CD4-positive, alpha-beta T cell treated with Interleukin-15 for 4 hours (primary cell): ENCODE data around the gene SNTG2.
"Not testable (repeated sequence)": the region's sequence is repeated elsewhere in the genome, so short reads cannot be mapped to it uniquely, and the experiment has no call there.

Experiments used
- DNase-seq: peaks from one replicate; pipeline ENCODE4 v3.0.0-alpha.2; 2020; ENCODE audit warnings: low spot score

SNTG2 gene

DNA sequence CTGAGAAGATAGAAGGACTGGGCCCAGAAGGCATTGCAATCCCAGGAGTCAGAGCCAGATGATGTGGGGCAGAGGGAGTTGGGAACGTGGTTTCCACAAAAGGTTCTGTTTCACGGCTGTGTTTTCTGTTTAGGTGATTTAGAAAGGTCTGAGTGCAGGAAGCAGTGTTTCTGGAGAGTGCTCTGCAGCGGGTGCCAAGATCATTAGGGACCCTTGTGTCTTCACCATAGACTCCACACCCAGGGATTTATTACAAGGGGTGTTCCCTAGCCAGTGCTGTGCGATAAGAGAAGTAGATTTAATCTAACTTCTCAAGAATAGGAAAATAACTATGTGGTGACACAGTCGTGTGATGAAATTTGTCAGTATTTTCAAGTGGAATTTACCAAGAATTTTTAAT, 241.5 kb downstream of the SNTG2 start:
- no peak for DNase-seq

DNA sequence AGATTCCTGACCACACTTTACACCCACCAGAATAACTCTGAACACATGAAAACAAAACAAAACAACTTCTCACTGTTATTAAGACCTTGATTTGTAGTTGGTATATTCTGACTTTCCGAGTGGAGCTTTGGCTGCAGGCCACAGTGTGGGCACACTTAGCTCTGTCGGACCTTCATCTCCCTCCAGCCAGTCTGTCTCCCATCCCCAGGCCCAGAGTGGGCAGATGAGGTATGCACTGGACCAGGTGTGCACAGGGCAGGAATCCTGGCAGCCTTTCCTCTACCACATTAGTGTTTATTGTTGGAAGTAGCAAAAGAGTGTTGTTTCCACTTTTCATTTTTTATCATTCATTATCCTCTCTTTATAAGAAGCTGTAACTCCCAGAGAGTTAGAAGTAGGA, 243.2 kb downstream of the SNTG2 start:
- no peak for DNase-seq

DNA sequence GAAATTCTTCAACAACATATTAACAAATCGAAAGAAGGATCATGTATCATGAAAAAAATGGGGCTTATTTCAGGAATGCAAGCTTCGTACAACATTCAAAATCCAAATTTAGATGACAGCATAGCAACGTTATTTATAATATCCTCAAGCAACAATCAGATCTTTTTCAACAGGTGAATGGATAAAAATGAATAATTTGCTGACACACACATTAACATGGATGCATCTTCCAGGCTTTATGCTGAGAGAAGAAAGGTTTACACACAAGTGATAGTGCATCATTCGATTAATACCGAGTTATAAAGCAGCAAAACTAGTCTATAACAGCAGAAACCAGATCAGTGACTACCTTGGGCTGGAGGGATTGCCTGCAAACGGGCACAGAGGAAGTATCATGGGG, 253.1 kb downstream of the SNTG2 start:
- DNase-seq: no peak

DNA sequence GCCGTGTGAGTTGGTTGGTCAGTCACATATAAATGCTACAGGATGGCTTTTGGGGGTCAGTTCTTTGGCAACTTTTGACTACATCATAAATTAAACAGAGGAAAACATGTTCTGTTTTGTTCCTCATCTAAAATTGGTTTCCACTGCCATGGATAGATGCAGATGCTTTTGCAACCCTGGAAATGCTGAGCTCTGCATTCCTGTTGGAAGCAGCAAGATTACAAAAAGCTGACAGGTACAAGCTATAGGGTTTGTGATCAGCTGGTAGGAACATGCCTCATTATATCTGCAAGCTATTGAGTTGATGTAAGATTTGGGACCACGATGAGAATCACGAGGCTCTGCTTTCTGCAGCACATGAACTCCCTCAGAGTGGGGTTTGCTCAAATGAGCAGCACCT, 255.2 kb downstream of the SNTG2 start:
- DNase-seq: no peak

DNA sequence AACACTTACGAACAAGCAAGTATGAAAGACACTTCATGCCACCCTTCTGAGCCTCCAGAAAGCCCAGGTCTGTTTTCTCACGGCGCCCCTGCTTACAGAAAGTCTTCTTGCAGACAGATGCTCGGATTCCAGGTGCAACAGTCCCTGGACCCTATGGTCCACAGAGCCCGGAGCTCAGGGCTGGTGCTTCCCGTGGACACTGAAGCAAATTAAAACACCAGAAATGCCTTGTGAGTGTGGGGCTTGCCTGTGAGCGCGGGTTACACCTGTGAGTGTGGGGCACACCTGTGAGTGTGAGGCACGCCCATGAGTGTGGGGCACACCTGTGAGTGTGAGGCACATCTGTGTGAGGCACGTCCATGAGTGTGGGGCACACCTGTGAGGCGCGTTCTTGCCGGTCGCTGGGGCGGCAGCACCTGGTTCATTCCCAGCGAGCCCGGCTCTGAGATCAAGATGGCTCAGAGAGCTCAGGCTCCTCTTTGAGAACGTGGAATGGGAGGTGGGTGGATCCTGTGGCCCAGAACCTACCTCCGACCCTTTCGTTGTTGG, 257.4 kb downstream of the SNTG2 start:
- no peak for DNase-seq

DNA sequence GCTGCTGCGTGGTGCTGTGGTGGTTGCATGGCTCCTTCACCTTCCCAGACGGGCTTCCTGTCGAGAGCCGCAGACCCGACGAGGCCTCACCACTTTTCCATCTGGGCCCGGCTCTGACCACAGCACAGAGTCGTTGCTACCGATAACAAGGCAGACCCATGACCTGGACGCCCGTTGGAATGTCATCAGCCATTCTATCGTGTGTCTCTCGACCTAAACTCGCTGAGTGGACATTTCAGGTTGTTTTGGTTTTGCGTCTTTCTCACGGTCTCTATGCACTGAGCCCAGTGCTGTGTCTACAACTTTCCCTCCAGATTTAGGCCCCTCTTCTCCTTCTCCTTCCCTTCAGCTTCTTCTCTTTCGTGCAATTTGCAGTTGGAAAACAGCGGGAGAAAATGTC, 257.9 kb downstream of the SNTG2 start:
- DNase-seq: no peak

DNA sequence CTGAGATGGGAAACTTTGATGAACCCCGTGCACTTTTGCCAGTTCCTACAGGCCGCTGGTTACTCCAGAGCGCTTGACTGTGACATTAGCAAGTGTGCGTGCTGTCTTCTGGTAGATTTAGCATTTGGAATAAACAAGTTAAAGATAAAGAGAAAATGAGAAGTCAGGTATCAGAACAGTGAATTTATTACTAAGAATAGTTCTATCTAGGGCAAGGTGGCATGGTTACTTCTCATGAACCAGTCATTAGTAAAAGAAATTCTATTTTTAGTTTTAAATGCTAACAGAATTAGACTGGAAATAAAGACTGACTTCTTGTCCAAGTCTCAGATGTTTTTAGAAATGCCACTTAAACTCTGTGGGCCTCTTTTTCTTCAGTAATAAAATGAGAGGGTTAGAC, 258.6 kb downstream of the SNTG2 start:
- DNase-seq: no peak

DNA sequence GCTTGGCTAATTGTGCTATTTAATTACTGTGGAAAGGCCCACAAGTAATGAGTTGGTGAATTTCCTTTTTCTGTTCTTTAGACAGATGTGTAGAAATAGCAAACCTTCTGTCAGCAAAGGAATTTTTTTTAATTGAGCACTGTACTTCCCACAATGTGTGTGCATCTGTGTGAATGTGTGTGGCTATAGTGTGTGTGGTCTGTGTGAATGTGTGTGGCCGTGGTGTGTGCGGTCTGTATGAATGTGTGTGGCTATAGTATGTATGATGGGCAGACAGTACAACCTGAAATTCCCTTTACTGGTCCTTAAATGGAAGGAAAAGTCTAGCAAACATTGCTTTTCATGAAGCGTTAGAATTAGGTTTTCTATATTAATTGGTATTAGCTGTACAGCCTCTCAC, 259.1 kb downstream of the SNTG2 start:
- no peak for DNase-seq

DNA sequence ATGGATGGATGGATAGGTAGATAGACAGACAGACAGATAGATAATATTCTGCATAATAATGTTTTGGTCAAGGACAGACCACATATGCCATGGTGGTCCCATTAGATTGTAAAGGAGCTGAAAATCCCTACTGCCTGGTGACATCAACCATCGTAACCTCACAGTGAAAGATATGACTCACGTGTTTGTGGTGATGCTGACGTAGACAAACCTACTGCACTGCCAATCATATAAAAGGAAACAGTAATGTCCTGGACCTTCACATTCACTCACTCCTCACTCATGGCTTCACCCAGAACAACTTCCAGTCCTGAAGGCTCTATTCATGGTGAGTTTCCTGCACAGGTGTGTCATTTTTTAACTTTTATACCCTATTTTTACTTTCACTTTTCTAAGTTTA, 259.7 kb downstream of the SNTG2 start:
- DNase-seq: no peak

DNA sequence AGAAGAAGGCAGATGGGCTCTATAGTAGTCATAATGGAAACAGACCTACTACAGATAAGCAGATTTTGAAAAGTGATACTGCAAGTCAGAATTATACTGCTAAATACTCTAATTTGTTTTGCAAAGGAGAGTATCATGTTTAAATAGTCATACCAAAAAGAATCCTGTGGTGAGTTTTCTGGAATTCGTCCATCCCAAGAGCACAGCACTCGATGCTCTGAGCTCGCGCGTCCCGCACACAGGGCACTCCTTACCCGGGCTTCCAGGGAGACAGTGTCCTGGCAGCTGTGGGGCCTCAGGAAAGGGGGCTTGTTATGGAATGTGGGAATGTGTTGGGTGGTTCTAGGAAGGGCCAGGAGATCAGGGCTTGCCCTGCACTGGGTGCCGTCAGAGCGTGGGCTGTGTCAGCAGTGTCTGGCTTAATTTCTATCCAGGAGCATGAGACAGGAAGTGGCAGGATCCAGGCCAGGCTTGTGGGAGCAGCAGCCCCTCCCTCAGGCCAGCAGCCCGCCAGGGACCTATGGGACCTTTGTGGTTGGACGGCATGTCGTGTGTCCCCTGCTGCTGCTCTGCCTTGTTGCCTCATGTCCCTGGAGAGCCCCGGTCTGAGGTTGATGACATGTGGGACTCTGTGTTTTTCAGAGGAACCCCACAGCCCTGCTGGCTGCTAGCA, 269.4 kb downstream of the SNTG2 start:
- no peak for DNase-seq

DNA sequence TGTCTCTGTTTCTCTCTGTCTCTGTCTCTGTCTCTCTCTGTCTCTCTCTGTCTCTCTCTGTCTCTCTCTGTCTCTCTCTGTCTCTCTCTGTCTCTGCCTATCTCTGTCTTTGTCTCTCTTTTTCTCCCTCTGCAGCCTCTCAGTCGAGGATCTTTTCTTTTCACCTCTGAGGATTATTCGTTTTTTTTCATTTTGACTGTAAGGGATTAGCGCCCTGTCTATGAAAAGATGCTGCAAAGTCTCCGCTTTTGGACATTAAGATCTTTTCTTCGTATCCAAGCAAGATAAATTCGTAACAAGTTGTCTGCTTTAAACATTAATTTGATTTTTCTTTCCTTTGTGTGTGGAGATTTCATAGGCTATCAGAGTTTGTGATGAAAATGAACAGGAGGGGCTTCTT, 271.4 kb downstream of the SNTG2 start:
- DNase-seq: no peak

DNA sequence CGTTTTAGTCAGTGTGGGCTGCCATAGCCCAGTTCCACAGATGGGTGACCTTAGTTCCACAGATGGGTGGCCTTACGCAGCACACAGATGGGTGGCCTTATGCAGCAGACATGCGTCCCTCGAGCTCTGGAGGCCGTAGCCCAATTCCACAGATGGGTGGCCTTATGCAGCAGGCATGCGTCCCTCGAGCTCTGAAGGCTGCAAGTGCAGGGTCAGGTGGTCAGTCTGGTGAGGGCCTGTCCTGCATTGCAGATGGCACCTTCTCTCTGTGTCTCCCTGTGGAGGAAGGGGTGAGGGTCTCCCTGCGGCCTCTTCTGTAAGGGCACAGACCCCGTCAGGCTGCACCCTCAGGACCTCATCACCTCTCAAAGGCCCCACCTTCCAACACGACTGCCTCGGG, 273.1 kb downstream of the SNTG2 start:
- DNase-seq: no peak

DNA sequence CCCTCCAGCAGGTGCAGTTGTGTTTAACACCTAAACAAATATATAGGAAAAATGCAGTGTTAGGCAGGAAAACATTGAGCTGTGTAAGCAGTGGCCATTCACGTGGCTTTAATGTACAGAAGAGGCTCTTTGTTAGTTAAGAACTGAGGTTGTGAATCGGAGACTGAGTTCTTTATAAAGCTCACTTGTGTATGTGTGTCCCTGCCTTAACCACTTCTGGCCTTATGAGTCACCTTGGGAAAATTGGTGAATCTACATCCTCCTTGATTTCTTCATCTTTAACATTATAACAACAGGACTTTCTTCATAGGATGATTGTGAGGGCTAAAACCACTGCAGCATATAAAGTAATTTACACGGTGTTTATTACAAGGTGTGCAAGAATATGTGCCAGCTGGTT, 274.3 kb downstream of the SNTG2 start:
- DNase-seq: no peak

DNA sequence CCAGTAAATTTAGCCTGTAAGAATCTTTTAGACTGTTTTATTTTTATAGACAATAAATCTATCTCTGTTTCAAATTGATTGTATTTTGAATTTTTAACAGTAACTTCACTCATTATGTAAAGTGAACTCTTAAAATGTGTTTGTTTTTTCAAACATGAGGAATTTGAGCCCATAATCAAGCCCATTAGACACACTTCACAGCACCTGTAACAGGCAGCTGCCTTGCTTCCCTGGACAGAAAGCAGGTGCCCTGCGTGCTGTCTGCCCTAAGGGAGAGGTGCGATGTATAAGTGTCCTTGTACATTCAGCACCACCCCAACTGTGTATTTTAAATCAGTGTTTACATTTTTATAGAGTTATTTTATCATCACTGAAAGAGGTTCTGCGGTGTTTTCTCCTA, 276.1 kb downstream of the SNTG2 start:
- no peak for DNase-seq

DNA sequence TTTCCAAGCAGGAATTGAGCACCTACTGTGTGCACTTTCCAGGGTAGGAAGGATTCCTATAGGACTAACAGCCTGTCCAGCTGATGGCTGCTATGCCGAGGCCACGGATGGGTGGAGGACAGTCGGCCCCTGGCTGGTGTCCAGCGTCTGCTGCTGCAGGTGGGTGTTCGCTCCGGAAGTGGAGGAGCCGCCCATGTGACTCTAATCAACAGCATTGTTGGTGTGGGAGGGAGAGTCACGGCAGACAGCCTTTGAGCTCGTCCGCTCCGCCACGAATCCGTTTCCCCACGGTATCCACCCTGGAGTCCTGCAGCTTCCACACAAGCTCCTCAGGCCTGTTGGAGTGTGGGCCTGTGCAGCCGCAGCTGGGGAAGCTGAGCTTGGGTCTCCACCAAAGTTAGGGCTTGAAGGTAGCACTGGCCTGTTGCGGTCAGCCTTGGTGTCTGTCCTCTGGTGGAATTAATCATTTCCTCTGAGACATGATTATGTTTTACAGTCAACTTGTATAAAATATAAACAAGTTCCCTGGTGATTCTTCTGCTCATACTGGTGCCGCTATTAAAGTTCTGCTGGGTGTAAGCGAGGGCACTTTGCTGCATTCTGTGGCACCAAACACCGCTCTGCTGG, 276.7 kb downstream of the SNTG2 start:
- no peak for DNase-seq

DNA sequence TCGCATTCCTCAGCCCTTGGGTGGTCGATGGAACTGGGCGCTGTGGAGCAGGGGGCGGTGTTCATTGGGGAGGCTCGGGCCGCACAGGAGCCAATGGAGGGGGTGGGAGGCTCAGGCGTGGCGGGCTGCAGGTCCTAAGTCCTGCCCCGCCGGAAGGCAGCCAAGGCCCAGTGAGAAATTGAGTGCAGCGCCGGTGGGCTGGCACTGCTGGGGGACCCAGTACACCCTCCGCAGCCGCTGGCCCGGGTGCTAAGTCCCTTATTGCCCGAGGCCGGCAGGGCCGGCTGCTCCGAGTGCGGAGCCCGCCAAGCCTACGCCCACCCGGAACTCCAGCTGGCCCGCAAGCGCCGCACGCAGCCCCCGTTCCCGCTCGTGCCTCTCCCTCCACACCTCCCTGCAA, 278.9 kb downstream of the SNTG2 start:
- DNase-seq: not testable (repeated sequence)

DNA sequence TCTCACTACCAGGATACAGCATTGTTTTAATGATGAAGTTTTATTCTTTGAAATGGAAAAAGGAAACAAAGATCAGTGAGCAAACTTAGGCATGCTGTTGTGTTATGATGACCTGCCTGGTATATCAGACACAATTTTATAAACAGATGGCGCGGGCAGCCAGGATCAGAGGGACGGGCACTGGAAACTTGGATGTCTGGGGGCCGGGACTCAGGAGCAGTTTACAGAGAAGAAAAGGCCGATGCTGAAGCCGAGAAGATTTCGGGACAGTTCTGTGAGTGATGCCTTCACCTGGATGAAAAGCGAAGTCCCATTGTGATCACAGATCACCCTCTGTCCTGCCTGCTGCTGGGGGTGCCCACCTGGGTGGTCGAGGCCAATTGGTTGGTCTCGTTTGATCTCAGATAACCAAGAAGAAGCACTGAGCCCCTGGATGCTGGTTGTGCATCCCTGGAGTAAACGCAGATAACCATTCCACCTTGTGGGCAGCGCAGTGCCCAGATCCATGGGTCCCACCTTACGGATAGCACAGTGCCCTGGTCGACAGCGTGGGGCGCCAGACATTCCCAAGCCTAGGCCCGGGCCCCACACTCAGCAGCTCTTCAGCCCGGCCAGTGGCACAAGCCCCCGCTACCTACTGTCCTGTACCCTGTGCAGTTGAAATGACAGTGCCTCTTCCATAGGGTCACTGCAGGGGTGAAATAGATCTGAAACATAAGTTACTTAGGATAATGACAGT, 279.7 kb downstream of the SNTG2 start:
- DNase-seq: no peak

DNA sequence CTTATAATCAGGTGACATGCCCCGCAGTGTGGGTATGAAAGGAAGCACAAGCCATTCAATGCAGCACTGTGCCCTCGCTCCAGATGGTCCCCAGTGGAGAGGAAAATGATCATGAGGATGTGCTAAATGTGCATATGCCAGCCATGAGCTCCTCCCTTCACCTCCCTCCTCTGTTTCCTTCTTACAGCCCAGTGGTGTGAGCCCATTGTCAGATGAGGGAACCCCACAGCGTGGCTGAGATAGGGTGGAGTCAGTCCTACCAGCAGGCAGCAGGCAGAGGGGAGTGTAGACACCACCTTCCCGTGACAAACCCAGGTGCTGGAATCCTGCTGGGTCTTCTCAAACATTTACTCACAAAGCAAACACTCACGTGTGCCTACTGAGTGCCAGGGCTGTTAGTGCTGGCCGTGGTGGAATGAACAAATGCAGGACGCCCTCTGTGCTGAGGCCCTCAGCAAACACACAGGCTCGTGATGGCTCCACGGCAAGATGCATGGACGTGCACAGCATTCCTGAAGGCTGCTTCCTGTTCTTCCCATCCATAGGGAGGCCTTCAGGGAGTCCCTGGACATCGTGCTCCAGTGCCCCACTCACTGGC, 280.9 kb downstream of the SNTG2 start:
- no peak for DNase-seq

DNA sequence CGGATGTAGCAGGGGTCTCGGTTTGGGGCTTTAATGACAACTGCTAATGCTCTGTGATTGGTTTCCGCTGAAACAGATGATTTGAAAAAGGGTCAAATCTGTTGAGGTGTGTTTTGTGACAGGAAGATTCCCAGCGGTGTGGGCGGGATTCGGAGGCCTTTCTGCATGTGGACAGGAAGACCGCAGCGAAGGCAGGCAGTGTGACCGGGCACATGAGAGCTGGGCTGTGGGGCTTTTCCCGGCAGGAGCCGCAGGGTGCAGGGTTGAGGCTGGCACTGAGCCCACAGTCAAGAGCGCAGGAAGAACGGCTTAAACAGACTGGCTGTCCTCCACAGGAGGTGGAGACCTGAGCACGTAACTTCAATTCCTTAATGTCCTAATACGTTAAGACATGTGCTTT, 282.6 kb downstream of the SNTG2 start:
- no peak for DNase-seq

DNA sequence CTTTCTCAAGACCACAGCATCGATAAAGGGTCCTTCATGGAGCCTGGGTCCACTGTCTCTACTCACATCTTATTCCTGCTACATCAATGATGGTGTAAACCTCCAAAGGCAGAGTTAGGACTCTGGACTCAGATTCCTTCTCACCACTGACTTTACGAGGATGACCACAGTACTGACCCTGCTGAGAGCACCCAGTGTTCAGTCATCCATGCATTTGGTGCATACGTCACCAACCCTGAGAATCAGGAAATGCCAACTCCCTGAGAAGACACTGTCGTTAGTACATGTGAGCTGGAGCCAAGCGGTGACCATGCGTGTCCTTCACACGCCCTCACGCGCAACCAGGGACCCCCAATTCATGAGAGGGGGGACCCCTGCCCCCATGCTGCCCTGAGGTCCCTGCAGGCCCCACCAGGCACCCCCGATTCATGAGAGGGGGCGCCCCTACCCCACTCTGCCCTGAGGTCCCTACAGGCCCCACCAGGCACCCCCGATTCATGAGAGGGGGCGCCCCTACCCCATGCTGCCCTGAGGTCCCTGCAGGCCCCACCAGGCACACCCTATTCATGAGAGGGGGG, 284.2 kb downstream of the SNTG2 start:
- no peak for DNase-seq

DNA sequence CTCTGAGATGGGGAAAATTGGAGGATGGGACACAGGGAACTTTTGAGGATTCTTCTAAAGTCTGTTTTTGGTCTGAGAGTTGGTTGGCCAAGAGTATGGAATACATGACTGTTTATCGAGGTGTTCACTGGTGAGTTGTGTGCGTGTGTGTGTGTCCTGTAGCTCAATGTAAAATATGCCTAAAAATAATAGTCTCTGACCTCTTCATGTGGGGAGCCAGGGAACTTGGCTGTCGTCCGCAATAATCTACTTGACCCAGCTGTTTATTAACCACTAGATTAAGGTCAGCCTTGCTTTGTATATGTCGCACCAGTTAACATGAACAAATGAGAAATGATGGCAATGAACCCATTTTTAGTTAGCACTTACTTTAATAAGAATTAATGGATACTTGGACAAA, 285.2 kb downstream of the SNTG2 start:
- DNase-seq: no peak

DNA sequence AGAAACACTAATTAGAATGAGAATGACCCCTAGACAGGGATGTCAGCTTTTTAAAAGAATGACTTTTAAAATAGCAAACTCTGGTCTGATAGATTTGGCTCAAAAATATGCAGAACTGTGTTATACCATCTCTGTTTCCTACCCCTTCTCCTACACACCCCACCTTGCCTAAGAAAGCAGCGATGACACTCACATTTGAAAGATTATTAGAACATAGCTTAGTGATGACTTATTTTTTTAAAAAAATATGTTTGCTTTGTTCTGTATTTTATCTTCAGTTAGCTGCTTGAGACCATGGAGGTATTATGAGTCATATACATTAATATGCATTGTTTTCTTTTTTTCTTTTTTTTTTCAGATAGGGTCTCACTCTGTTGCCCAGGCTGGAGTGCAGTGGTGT, 286.0 kb downstream of the SNTG2 start:
- no peak for DNase-seq

DNA sequence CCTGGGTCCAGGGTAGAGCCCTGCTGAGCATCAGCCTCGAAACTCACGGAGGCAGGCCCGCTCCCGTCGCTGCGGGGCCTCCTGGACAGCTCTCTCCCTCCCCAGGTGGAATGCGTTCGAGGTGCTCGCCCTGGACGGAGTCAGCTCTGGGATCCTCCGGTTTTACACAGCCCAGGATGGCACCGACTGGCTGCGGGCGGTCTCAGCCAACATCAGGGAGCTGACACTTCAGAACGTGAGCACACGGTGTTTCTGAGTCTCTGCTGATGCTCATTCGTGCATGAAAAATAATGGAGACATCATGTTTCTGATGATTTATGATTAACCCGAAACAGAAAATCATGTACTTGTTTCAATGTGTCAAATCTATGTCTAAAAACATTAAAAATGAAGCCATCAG, 287.1 kb downstream of the SNTG2 start:
- DNase-seq: no peak
